IMR-90 (cell line): ENCODE data around the gene PRKCB. TPM values are rescaled to one million over a fixed set of nuclear protein-coding genes. Genes with fewer than 3 reads are reported as not detected.

Experiments used
- ATAC-seq: fragments of 200-7000 bp; cut with Tn5 transposase; 2 replicates; pipeline ENCODE4 v1.9.1; 2020; ENCODE audit warnings: low read depth, mild to moderate bottlenecking, moderate library complexity
- BruUV-seq: library from RNA; stranded (reverse); fragments of 400-500 nt; replicated peaks from 2 replicates; lab custom pipeline; 2021; lab: Mats Ljungman, UMichigan
- CTCF ChIA-PET: fragments of 300-600 bp; formaldehyde crosslinking; extraction: SDS; loops from one replicate; lab custom pipeline; 2021; ENCODE audit warnings: antibody characterized with exemption; lab: Yijun Ruan, JAX
- POLR2A ChIA-PET: fragments of 300-600 bp; sonication (Branson Sonifier 250); formaldehyde crosslinking; loops from one replicate; lab custom pipeline; 2022; ENCODE audit warnings: antibody characterized with exemption; ENCODE audit not compliant: unreplicated experiment; lab: Charles Lee
- DNase-seq: peaks from one replicate; pipeline ENCODE4 v3.0.0; 2013
- H2AFZ ChIP-seq: replicated peaks from 2 replicates; pipeline ENCODE3; 2013; ENCODE audit warnings: low read length, mild to moderate bottlenecking; ENCODE audit not compliant: poor library complexity
- H2AK5ac ChIP-seq: 2 replicates; pipeline ENCODE4 v1.6.1; 2013; ENCODE audit warnings: low read depth, low read length, inconsistent platforms
- H2AK9ac ChIP-seq: replicated peaks from 2 replicates; pipeline ENCODE3; 2013; ENCODE audit warnings: mild to moderate bottlenecking, low read depth, low read length, moderate library complexity; ENCODE audit not compliant: poor library complexity
- H2BK120ac ChIP-seq: 2 replicates; pipeline ENCODE4 v1.6.1; 2013; ENCODE audit warnings: low read depth, low read length, inconsistent platforms
- H2BK15ac ChIP-seq: 3 replicates; pipeline ENCODE4 v1.6.1; 2013; ENCODE audit warnings: low read depth, low read length, inconsistent platforms
- H2BK20ac ChIP-seq: 2 replicates; pipeline ENCODE4 v1.6.1; 2013; ENCODE audit warnings: low read depth, mild to moderate bottlenecking, inconsistent platforms, low read length, moderate library complexity
- H2BK5ac ChIP-seq: 2 replicates; pipeline ENCODE4 v1.6.1; 2013; ENCODE audit warnings: mild to moderate bottlenecking, low read depth, low read length, inconsistent platforms; ENCODE audit not compliant: poor library complexity, severe bottlenecking
- H3K14ac ChIP-seq: replicated peaks from 2 replicates; pipeline ENCODE4 v1.6.1; 2013; ENCODE audit warnings: low read depth, low read length, inconsistent platforms
- H3K18ac ChIP-seq: 2 replicates; pipeline ENCODE4 v1.6.1; 2013; ENCODE audit warnings: low read depth, low read length, control low read depth
- H3K23ac ChIP-seq: 2 replicates; pipeline ENCODE4 v1.6.1; 2013; ENCODE audit warnings: low read depth, low read length, inconsistent platforms
- H3K27ac ChIP-seq: 2 replicates; pipeline ENCODE4 v1.5.1; 2013; ENCODE audit warnings: mild to moderate bottlenecking, control low read depth, low read length; ENCODE audit not compliant: insufficient read depth
- H3K27me3 ChIP-seq: 2 replicates; pipeline ENCODE4 v1.6.1; 2013; ENCODE audit warnings: low read length; ENCODE audit not compliant: control insufficient read depth, insufficient read depth
- H3K36me3 ChIP-seq: 2 replicates; pipeline ENCODE4 v1.6.1; 2013; ENCODE audit warnings: low read length, mixed read lengths; ENCODE audit not compliant: control insufficient read depth, insufficient read depth
- H3K4ac ChIP-seq: 2 replicates; pipeline ENCODE4 v1.6.1; 2013; ENCODE audit warnings: low read depth, low read length, inconsistent platforms
- H3K4me1 ChIP-seq: 2 replicates; pipeline ENCODE4 v1.6.1; 2013; ENCODE audit warnings: low read length, mixed read lengths; ENCODE audit not compliant: control insufficient read depth, insufficient read depth
- H3K4me2 ChIP-seq: 2 replicates; pipeline ENCODE4 v1.6.1; 2013; ENCODE audit warnings: low read depth, mild to moderate bottlenecking, control low read depth, low read length, moderate library complexity
- H3K4me3 ChIP-seq: 2 replicates; pipeline ENCODE4 v1.5.1; 2013; ENCODE audit warnings: low read depth, mild to moderate bottlenecking, control low read depth, low read length, moderate library complexity; ENCODE audit not compliant: insufficient read depth
- H3K56ac ChIP-seq: 2 replicates; pipeline ENCODE4 v1.6.1; 2013; ENCODE audit warnings: low read length, inconsistent platforms; ENCODE audit not compliant: insufficient read depth; ENCODE audit errors: extremely low read depth
- H3K79me1 ChIP-seq, 2 experiments: 2 replicates each; pipeline ENCODE4 v1.6.1; 2013; ENCODE audit warnings: low read length in 2 of 2, inconsistent platforms in 1 of 2, low read depth in 1 of 2
- H3K9ac ChIP-seq: 2 replicates; pipeline ENCODE4 v1.6.1; 2013; ENCODE audit warnings: low read depth, low read length, control low read depth
- H3K9me1 ChIP-seq: 2 replicates; pipeline ENCODE4 v1.6.1; 2013; ENCODE audit warnings: low read length, inconsistent platforms; ENCODE audit not compliant: insufficient read depth
- H3K9me3 ChIP-seq: 2 replicates; pipeline ENCODE4 v1.6.1; 2013; ENCODE audit warnings: low read length; ENCODE audit not compliant: control insufficient read depth, insufficient read depth
- H4K20me1 ChIP-seq: 2 replicates; pipeline ENCODE4 v1.6.1; 2013; ENCODE audit warnings: low read length, inconsistent platforms; ENCODE audit not compliant: insufficient read depth
- H4K5ac ChIP-seq: 2 replicates; pipeline ENCODE4 v1.6.1; 2013; ENCODE audit warnings: mild to moderate bottlenecking, low read depth, low read length, control low read depth
- H4K8ac ChIP-seq, 2 experiments: 2 replicates each; pipeline ENCODE4 v1.6.1; 2013; ENCODE audit warnings: low read depth in 2 of 2, low read length in 2 of 2, control low read depth in 1 of 2, inconsistent platforms in 1 of 2
- H4K91ac ChIP-seq: 2 replicates; pipeline ENCODE4 v1.6.1; 2013; ENCODE audit warnings: low read depth, low read length, inconsistent platforms; ENCODE audit not compliant: insufficient read depth
- FOS ChIP-seq: fragments of 150-350 bp; IDR thresholded peaks from 2 replicates; pipeline ENCODE4 v1.6.1; 2016; ENCODE audit warnings: low read depth, low read length
- NFE2L2 ChIP-seq: fragments of 150-350 bp; IDR thresholded peaks from 2 replicates; pipeline ENCODE4 v1.6.1; 2016; ENCODE audit warnings: low read depth, mild to moderate bottlenecking, low read length
- POLR2A ChIP-seq: IDR thresholded peaks from 2 replicates; pipeline ENCODE4 v1.6.1; 2012; ENCODE audit warnings: mild to moderate bottlenecking, low read depth, low read length
- SMC3 ChIP-seq: fragments of 150-350 bp; IDR thresholded peaks from 2 replicates; pipeline ENCODE4 v1.6.1; 2016; ENCODE audit warnings: low read depth, mild to moderate bottlenecking, antibody characterized with exemption, low read length, moderate library complexity
- WGBS, 2 experiments: methylation state at CpG; one replicate each; pipeline versions ENCODE4 v1.1.5 to v1.1.7; 2013; ENCODE audit warnings: missing lambda C conversion rate in 2 of 2; ENCODE audit not compliant: insufficient read length in 1 of 2; ENCODE audit errors: extremely low coverage in 2 of 2; 5-methylcytosine and 5-hydroxymethylcytosine counted together
- dilution Hi-C: fragments of 300-500 bp; cut with HindIII; formaldehyde crosslinking; loops from one replicate; pipeline ENCODE4 v1.14.3; 2018; ENCODE audit warnings: low sequenced_read_pairs; ENCODE audit not compliant: unreplicated experiment
- in situ Hi-C: fragments of 300-500 bp; cut with MboI; formaldehyde crosslinking; loops from 3 replicates; pipeline ENCODE4 v1.14.3; 2019; ENCODE audit warnings: low sequenced_read_pairs, inconsistent platforms, mixed read lengths
- intact Hi-C: fragments of 100-400 bp; cut with micrococcal nuclease; formaldehyde crosslinking; loops from 2 replicates; pipeline ENCODE4 v1.10.0; 2022
- polyA plus RNA-seq, 3 experiments: library from polyadenylated mRNA; depleted of rRNA; stranded (reverse); fragments of >200 nt; gene quantifications; 2 replicates each; pipeline ENCODE4 v1.2.3, GENCODE V29; 2012; ENCODE audit warnings: low replicate concordance in 1 of 3
- total RNA-seq: library from RNA; depleted of rRNA; stranded (reverse); fragments of >200 nt; gene quantifications from 2 replicates; pipeline ENCODE4 v1.2.3, GENCODE V29; 2012

PRKCB gene
- total and polyA plus RNA-seq, 2 of the 4 experiments (the other 2 are of a cell fraction) = under 0.01 TPM; not detected in 1

DNA sequence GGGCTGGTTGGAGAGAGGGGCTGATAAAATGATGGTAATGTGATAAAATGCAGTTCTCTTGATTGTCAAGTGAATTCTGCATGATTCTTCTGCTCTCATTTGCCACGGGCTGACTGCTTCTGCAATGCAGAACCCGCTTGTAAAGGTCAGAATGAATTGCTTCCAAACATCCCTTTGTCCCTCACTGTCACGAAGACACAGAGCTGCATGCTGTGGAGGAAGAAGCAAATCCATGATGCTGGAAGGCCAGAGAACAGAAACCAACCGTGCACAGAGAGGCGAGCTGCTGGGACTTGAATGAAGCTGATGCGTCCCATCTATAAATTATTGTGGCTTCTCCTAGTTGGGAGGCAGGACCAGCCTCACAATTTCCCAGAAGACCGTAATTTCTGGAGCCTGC is 171.6 kb downstream of the PRKCB start:
- no peaks in the 10 kb centered on the region for H4K20me1 ChIP-seq
- no peak overlapping the region for H3K18ac ChIP-seq
- no peak overlapping the region for H4K8ac ChIP-seq
- H3K27ac ChIP-seq = no peak overlapping the region
- H3K9ac ChIP-seq = no peak overlapping the region
- no peak overlapping the region for H2BK120ac ChIP-seq
- H3K4me2 ChIP-seq = no peak overlapping the region
- no peak overlapping the region for H2AK9ac ChIP-seq
- no peak overlapping the region for H3K56ac ChIP-seq
- no peaks in the 10 kb centered on the region for H3K4me1 ChIP-seq
- H3K14ac ChIP-seq = no peak overlapping the region
- H2BK20ac ChIP-seq = no peak overlapping the region
- CTCF ChIA-PET = no interaction called here
- no peaks in the 10 kb centered on the region for H3K79me1 ChIP-seq
- H3K4ac ChIP-seq = no peak overlapping the region
- H4K5ac ChIP-seq = no peak overlapping the region
- intact Hi-C loops = no loop called here
- H3K4me3 ChIP-seq = no peak overlapping the region
- TF ChIP-seq NFE2L2 (no peak), FOS (no peak), SMC3 (no peak), POLR2A (no peak)
- H3K23ac ChIP-seq = no peak overlapping the region
- DNase-seq = no peak
- dilution Hi-C loops = no loop called here
- BruUV-seq = no TSS peak
- no peaks in the 10 kb centered on the region for H3K9me1 ChIP-seq
- POLR2A ChIA-PET = no interaction called here
- H4K91ac ChIP-seq = no peak overlapping the region
- H3K27me3 ChIP-seq = no peaks in the 10 kb centered on the region
- no peaks in the 10 kb centered on the region for H3K9me3 ChIP-seq
- H3K36me3 ChIP-seq = no peaks in the 10 kb centered on the region
- H2BK15ac ChIP-seq = no peak overlapping the region
- WGBS, 2 experiments = no CpG with 5 or more reads among the region's 7 CpGs
- H2AK5ac ChIP-seq = no peak overlapping the region
- H2BK5ac ChIP-seq = no peak overlapping the region
- ATAC-seq = no peak
- H2AFZ ChIP-seq = no peak overlapping the region
- in situ Hi-C loops = no loop called here
